Natural killer cell (primary cell): ENCODE results near the gene PVRIG. TPM values are rescaled to one million over a fixed set of nuclear protein-coding genes. Genes with fewer than 3 reads are reported as not detected.
"Not testable (repeated sequence)": the region's sequence is repeated elsewhere in the genome, so short reads cannot be mapped to it uniquely, and the experiment has no call there.

Experiments used
- ATAC-seq, 3 donors: fragments of 150-1000 bp in 2 of 3; fragments of 200-7000 bp in 1 of 3; cut with Tn5 transposase; 1 replicate in 1 of 3; 2 replicates in 2 of 3; pipeline ENCODE4 v1.10.0; 2021; ENCODE audit warnings: mild to moderate bottlenecking in 2 of 3, moderate library complexity in 2 of 3
- DNase-seq, 2 donors: peaks; one replicate each; pipeline versions ENCODE4 v3.0.0 to v3.0.0-alpha.2; 2013 to 2021; ENCODE audit warnings: mixed read lengths in 1 of 2
- H3K27ac ChIP-seq: one replicate; pipeline ENCODE4 v1.5.1; 2013; ENCODE audit warnings: mild to moderate bottlenecking, low read length
- H3K27me3 ChIP-seq: one replicate; pipeline ENCODE4 v1.6.1; 2013; ENCODE audit warnings: low read length; ENCODE audit not compliant: control insufficient read depth, insufficient read depth
- H3K36me3 ChIP-seq: one replicate; pipeline ENCODE4 v1.6.1; 2013; ENCODE audit warnings: low read length; ENCODE audit not compliant: control insufficient read depth, insufficient read depth
- H3K4me1 ChIP-seq: one replicate; pipeline ENCODE4 v1.6.1; 2013; ENCODE audit warnings: low read length; ENCODE audit not compliant: control insufficient read depth, insufficient read depth
- H3K4me3 ChIP-seq: one replicate; pipeline ENCODE4 v1.5.1; 2013; ENCODE audit warnings: low read length
- H3K9me3 ChIP-seq: one replicate; pipeline ENCODE4 v1.6.1; 2013; ENCODE audit warnings: low read length; ENCODE audit not compliant: control insufficient read depth, insufficient read depth
- H3K27ac Mint-ChIP-seq, 2 donors: one replicate each; pipeline ENCODE4 v1.8.0; 2022; ENCODE audit warnings: mild to moderate bottlenecking in 2 of 2, mixed read lengths in 2 of 2, moderate library complexity in 1 of 2
- H3K27me3 Mint-ChIP-seq, 2 donors: one replicate each; pipeline ENCODE4 v1.8.0; 2022; ENCODE audit warnings: low read depth in 2 of 2, mixed read lengths in 2 of 2
- H3K36me3 Mint-ChIP-seq: one replicate; pipeline ENCODE4 v1.8.0; 2022; ENCODE audit warnings: mixed read lengths
- H3K4me1 Mint-ChIP-seq, 2 donors: one replicate each; pipeline ENCODE4 v1.8.0; 2022; ENCODE audit warnings: mixed read lengths in 2 of 2
- H3K4me3 Mint-ChIP-seq: one replicate; pipeline ENCODE4 v1.8.0; 2022; ENCODE audit warnings: mild to moderate bottlenecking, moderate library complexity, mixed read lengths
- H3K9me3 Mint-ChIP-seq, 2 donors: one replicate each; pipeline ENCODE4 v1.8.0; 2022; ENCODE audit warnings: mixed read lengths in 2 of 2
- CTCF ChIP-seq: fragments of 200-600 bp; IDR thresholded peaks from one replicate; pipeline ENCODE4 v1.8.0; 2022; ENCODE audit warnings: antibody characterized with exemption
- WGBS: methylation state at CpG from one replicate; pipeline ENCODE4 v1.1.7; 2013; ENCODE audit warnings: missing lambda C conversion rate; ENCODE audit not compliant: insufficient coverage; 5-methylcytosine and 5-hydroxymethylcytosine counted together
- intact Hi-C: fragments of 100-400 bp; cut with micrococcal nuclease; formaldehyde crosslinking; loops from one replicate; pipeline ENCODE4 v1.14.2; 2022
- total RNA-seq, 4 donors: library from RNA; stranded (reverse); fragments of 120-200 nt in 1 of 4; gene quantifications; one replicate each; pipeline versions ENCODE4 v1.2.3 to v1.2.4, GENCODE V29; 2013 to 2022

The PVRIG gene
- total RNA-seq, 3 donors from 2014 or later (not counting 1 experiment from before 2014, with no cell fraction given), result 45.6 to 84.1 (median 52.9) TPM

- Histone ChIP-seq H3K27ac (peak overlapping the region; percentile 98), H3K36me3 (peaks cover 25% of the 10 kb centered on the region), H3K4me3 (peak overlapping the region; percentile 98), H3K27me3 (no peaks in the 10 kb centered on the region), H3K9me3 (no peaks in the 10 kb centered on the region), H3K4me1 (peaks cover 81% of the 10 kb centered on the region)
- 3% methylated on average over 5 of the region's 5 CpGs for WGBS
- peak overlapping the region; percentile 95 for H3K4me3 Mint-ChIP-seq
- intact Hi-C loops, result loop anchor here (1.0 to 10.0 kb wide), 2 partner anchors 140 to 204 kb away; partner anchors contain the start of genes MEPCE, ZCWPW1 and ZNF3
- DNase-seq (peak; percentile 53 to 92), ATAC-seq (peak; percentile 50 to 66 (median 63))
- no peaks in the 10 kb centered on the region for H3K27me3 Mint-ChIP-seq
- no peaks in the 10 kb centered on the region for H3K9me3 Mint-ChIP-seq
- H3K27ac Mint-ChIP-seq, result peak overlapping the region; percentile 98 to 99
- no peaks in the 10 kb centered on the region for H3K36me3 Mint-ChIP-seq
- no peak for TF ChIP-seq CTCF
- peaks cover 54 to 85% of the 10 kb centered on the region in 2 donors for H3K4me1 Mint-ChIP-seq
Observed at GRCh38 chr7:100221231-100221718, 1.5 kb downstream of the PVRIG start.

- no peaks in the 10 kb centered on the region for H3K9me3 Mint-ChIP-seq
- 69% methylated on average over 13 of the region's 14 CpGs for WGBS
- peak overlapping the region; percentile 98 to 99 for H3K27ac Mint-ChIP-seq
- peak overlapping the region; percentile 98 for H3K4me3 ChIP-seq
- H3K4me1 ChIP-seq, result peaks cover 82% of the 10 kb centered on the region
- H3K27me3 ChIP-seq, result no peaks in the 10 kb centered on the region
- DNase-seq, result peak in 1 of 2 donors; percentile 65
- TF ChIP-seq CTCF, result no peak
- peak overlapping the region; percentile 95 for H3K4me3 Mint-ChIP-seq
- peaks cover 25% of the 10 kb centered on the region for H3K36me3 ChIP-seq
- H3K27me3 Mint-ChIP-seq, result no peaks in the 10 kb centered on the region
- H3K27ac ChIP-seq, result peak overlapping the region; percentile 98
- H3K9me3 ChIP-seq, result no peaks in the 10 kb centered on the region
- no peaks in the 10 kb centered on the region for H3K36me3 Mint-ChIP-seq
- no peak for ATAC-seq
- H3K4me1 Mint-ChIP-seq, result peaks cover 54 to 87% of the 10 kb centered on the region in 2 donors
- intact Hi-C loops, result loop anchor here (1.0 to 10.0 kb wide), 2 partner anchors 141 to 203 kb away; partner anchors contain the start of genes MEPCE, ZCWPW1 and ZNF3
Observed at GRCh38 chr7:100221767-100222444, 2.2 kb downstream of the PVRIG start.

- no peaks in the 10 kb centered on the region for H3K9me3 ChIP-seq
- Mint-ChIP-seq H3K27ac (peak overlapping the region; percentile 98 to 99), H3K36me3 (no peaks in the 10 kb centered on the region), H3K4me3 (peak overlapping the region; percentile 95), H3K9me3 (no peaks in the 10 kb centered on the region), H3K27me3 (no peaks in the 10 kb centered on the region), H3K4me1 (peaks cover 48 to 81% of the 10 kb centered on the region in 2 donors)
- TF ChIP-seq CTCF, result no peak
- H3K4me3 ChIP-seq, result peak overlapping the region; percentile 98
- 89% methylated on average over 13 of the region's 13 CpGs for WGBS
- H3K27me3 ChIP-seq, result no peaks in the 10 kb centered on the region
- DNase-seq (no peak), ATAC-seq (no peak)
- H3K4me1 ChIP-seq, result peaks cover 77% of the 10 kb centered on the region
- intact Hi-C loops, result loop anchor here (10.0 kb wide), 1 partner anchor 202 kb away; the partner anchor contains the start of genes MEPCE and ZCWPW1
- peak overlapping the region; percentile 98 for H3K27ac ChIP-seq
- H3K36me3 ChIP-seq, result peaks cover 25% of the 10 kb centered on the region
Observed at GRCh38 chr7:100222445-100223132, 2.8 kb downstream of the PVRIG start.

GRCh38 chr7:100223376-100223927 is 3.7 kb downstream of the PVRIG start:
- not testable (repeated sequence) for H3K36me3 Mint-ChIP-seq, H3K9me3 ChIP-seq, H3K9me3 Mint-ChIP-seq, H3K27me3 Mint-ChIP-seq, H3K27me3 ChIP-seq, H3K4me3 ChIP-seq
- H3K36me3 ChIP-seq, result peaks cover 25% of the 10 kb centered on the region
- peak overlapping the region; percentile 98 for H3K27ac ChIP-seq
- 50% methylated on average over 17 of the region's 17 CpGs for WGBS
- peak overlapping the region; percentile 98 to 99 for H3K27ac Mint-ChIP-seq
- DNase-seq (peak in 1 of 2 donors; percentile 25), ATAC-seq (peak in 1 of 3 donors; percentile 12)
- H3K4me1 Mint-ChIP-seq, result peaks cover 42 to 76% of the 10 kb centered on the region in 2 donors
- H3K4me1 ChIP-seq, result peaks cover 72% of the 10 kb centered on the region
- H3K4me3 Mint-ChIP-seq, result peak overlapping the region; percentile 85
- intact Hi-C loops, result loop anchor here (10.0 kb wide), 1 partner anchor 201 kb away; the partner anchor contains the start of genes MEPCE and ZCWPW1

- H3K27ac ChIP-seq, result peak overlapping the region; percentile 45
- DNase-seq, H3K4me3 Mint-ChIP-seq, H3K27me3 ChIP-seq, ATAC-seq, H3K36me3 Mint-ChIP-seq, H3K27me3 Mint-ChIP-seq, H3K9me3 Mint-ChIP-seq, H3K4me3 ChIP-seq, H3K9me3 ChIP-seq: not testable (repeated sequence)
- intact Hi-C loops, result loop anchor here (10.0 kb wide), 1 partner anchor 200 kb away; the partner anchor contains the start of genes MEPCE and ZCWPW1
- Mint-ChIP-seq H3K27ac (peak overlapping the region; percentile 98 to 99), H3K4me1 (peaks cover 32 to 61% of the 10 kb centered on the region in 2 donors)
- peaks cover 25% of the 10 kb centered on the region for H3K36me3 ChIP-seq
- WGBS, result 59% methylated on average over 6 of the region's 6 CpGs
- H3K4me1 ChIP-seq, result peaks cover 58% of the 10 kb centered on the region
Observed at GRCh38 chr7:100224891-100225290, 5.1 kb downstream of the PVRIG start.
